Upper lobe of right lung (tissue), 1 donor: Measurements from ENCODE around the gene AIG1. TPM values are rescaled to one million over a fixed set of nuclear protein-coding genes. Genes with fewer than 3 reads are reported as not detected.

Source experiments
- ATAC-seq: fragments of 200-7000 bp; cut with Tn5 transposase; one replicate; pipeline ENCODE4 v1.9.1; 2020; ENCODE audit warnings: mild to moderate bottlenecking, moderate library complexity
- DNase-seq: peaks from one replicate; pipeline ENCODE4 v3.0.0-alpha.2; 2020
- H3K27ac ChIP-seq: fragments of 200-600 bp; one replicate; pipeline ENCODE4 v1.8.0; 2022
- H3K27me3 ChIP-seq: fragments of 200-600 bp; one replicate; pipeline ENCODE4 v1.8.0; 2022; ENCODE audit warnings: mild to moderate bottlenecking
- H3K36me3 ChIP-seq: fragments of 200-600 bp; one replicate; pipeline ENCODE4 v1.8.0; 2022
- H3K4me1 ChIP-seq: fragments of 200-600 bp; one replicate; pipeline ENCODE4 v1.8.0; 2022
- H3K4me3 ChIP-seq: fragments of 200-600 bp; one replicate; pipeline ENCODE4 v1.8.0; 2022; ENCODE audit warnings: mild to moderate bottlenecking
- H3K9me3 ChIP-seq: fragments of 200-600 bp; one replicate; pipeline ENCODE4 v1.8.0; 2022
- intact Hi-C: fragments of 100-400 bp; cut with DNase I; formaldehyde crosslinking; loops from one replicate; pipeline ENCODE4 v1.11.0; 2022
- total RNA-seq: library from RNA; stranded (reverse); fragmentation: NEBNext Ultra II Directional; extraction: Animal tissue kit (Norgen Biotek cat#: 25700); gene quantifications from one replicate; pipeline ENCODE4 v1.2.1, GENCODE V29; 2021
- TF ChIP-seq, protein P1 (sequence below): fragments of 200-600 bp; IDR thresholded peaks from one replicate; pipeline ENCODE4 v1.8.0; 2022; ENCODE audit warnings: antibody characterized with exemption
- donor health status: DM: no; HTN: yes; CAD: no; lungs with severe emphysema.

AIG1 gene
- total RNA-seq, 1 donor from 2014 or later = 26.8 TPM

DNA sequence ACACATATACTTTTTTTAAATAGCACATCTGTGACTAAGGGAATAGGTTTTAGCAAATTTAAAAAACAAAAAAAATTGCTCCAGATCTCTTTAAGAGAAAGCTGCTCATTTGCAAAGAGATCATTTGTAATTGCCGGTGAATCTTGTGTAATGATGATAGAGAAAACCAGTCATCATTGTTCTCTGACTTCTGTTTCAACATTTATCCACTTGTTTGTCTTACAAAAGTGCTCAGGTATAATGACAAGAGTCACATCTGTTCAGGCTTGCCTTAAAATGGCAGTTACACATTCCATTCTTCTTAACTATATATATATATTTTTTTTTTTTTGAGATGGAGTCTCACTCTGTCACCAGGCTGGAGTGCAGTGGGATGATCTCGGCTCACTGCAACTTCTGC, 165.2 kb downstream of the AIG1 start:
- ATAC-seq = no peak
- TF ChIP-seq, protein P1, sequence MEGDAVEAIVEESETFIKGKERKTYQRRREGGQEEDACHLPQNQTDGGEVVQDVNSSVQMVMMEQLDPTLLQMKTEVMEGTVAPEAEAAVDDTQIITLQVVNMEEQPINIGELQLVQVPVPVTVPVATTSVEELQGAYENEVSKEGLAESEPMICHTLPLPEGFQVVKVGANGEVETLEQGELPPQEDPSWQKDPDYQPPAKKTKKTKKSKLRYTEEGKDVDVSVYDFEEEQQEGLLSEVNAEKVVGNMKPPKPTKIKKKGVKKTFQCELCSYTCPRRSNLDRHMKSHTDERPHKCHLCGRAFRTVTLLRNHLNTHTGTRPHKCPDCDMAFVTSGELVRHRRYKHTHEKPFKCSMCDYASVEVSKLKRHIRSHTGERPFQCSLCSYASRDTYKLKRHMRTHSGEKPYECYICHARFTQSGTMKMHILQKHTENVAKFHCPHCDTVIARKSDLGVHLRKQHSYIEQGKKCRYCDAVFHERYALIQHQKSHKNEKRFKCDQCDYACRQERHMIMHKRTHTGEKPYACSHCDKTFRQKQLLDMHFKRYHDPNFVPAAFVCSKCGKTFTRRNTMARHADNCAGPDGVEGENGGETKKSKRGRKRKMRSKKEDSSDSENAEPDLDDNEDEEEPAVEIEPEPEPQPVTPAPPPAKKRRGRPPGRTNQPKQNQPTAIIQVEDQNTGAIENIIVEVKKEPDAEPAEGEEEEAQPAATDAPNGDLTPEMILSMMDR = no peak
- intact Hi-C loops = no loop called here

DNA sequence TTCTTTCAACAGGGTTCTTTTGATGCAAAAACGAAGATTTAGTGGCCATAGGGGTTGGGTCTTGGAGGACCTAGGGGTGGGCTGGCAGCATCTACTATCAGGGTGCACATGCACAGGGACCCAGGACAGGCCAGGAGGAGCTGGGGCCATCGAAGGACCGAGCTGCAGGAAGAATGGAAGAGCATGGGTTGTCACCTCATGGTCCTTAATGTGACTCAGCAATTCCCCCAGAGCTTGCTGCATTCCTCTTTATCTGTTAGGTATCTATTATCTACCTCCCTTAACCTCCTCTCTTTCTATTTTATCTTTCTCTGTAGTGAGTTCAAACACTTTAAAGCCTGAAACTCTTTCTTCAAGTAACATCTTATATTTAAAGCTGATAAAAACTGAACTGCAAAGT, 167.0 kb downstream of the AIG1 start:
- intact Hi-C loops = no loop called here
- TF ChIP-seq, protein P1 = no peak

More for the DNA sequence above, 165.2 kb downstream of the AIG1 start:
- H3K27me3 ChIP-seq = no peaks in the 10 kb centered on the region
- no peak overlapping the region for H3K4me3 ChIP-seq
- H3K27ac ChIP-seq = no peak overlapping the region
- H3K9me3 ChIP-seq = no peaks in the 10 kb centered on the region
- H3K4me1 ChIP-seq = no peaks in the 10 kb centered on the region
- no peaks in the 10 kb centered on the region for H3K36me3 ChIP-seq
- DNase-seq = no peak

DNA sequence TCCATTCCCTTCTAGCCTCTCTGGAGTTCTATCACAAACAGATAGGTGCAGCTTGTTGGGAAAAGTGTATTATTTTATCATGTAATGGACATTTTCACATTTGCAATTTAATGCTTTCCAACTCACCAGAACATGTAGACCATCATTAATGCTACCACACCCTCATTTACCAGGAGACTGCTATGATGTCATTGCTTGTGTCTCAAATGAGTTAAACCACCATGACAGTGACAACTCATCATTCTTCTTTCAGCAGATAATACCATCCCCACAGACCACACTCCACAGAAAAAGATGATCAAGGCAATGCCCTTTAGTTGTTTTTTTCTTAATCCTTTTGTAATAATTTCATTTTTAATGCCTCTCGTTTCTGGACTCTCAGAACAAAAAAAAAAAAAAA, 168.7 kb downstream of the AIG1 start:
- no peak for ATAC-seq
- TF ChIP-seq, protein P1 = no peak
- H3K36me3 ChIP-seq = no peaks in the 10 kb centered on the region
- no peak overlapping the region for H3K27ac ChIP-seq
- no peaks in the 10 kb centered on the region for H3K9me3 ChIP-seq
- H3K4me1 ChIP-seq = no peaks in the 10 kb centered on the region
- DNase-seq = no peak
- no peak overlapping the region for H3K4me3 ChIP-seq
- no peaks in the 10 kb centered on the region for H3K27me3 ChIP-seq
- intact Hi-C loops = no loop called here

More for the DNA sequence above, 167.0 kb downstream of the AIG1 start:
- no peak for DNase-seq
- Histone ChIP-seq H3K4me3 (no peak overlapping the region), H3K9me3 (no peaks in the 10 kb centered on the region), H3K27ac (no peak overlapping the region), H3K4me1 (no peaks in the 10 kb centered on the region), H3K27me3 (no peaks in the 10 kb centered on the region), H3K36me3 (no peaks in the 10 kb centered on the region)
- ATAC-seq = no peak

DNA sequence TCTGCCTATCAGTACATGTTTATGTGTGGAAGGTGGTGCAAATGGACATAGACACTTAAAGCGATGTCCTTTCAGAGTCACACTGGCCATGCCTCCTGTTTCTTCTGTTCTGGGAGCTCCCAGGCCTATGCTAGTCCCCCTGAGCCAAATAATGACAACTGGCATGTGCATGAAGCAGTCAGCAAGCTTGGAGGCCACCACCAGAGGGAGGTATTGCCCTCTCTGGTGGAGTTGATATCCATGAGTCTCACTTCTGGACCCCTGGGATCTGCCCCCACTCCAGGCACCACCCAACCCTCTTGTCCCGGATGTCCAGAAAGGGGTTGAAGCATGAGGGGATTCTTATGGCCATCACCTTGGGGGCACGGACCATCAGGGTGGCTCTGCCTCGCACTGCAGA, 172.2 kb downstream of the AIG1 start:
- TF ChIP-seq, protein P1 = peak; percentile 52
- Histone ChIP-seq H3K27ac (no peak overlapping the region), H3K4me3 (no peak overlapping the region), H3K27me3 (no peaks in the 10 kb centered on the region), H3K9me3 (no peaks in the 10 kb centered on the region), H3K4me1 (no peaks in the 10 kb centered on the region), H3K36me3 (no peaks in the 10 kb centered on the region)
- DNase-seq (no peak), ATAC-seq (peak; percentile 75)
- intact Hi-C loops = no loop called here

DNA sequence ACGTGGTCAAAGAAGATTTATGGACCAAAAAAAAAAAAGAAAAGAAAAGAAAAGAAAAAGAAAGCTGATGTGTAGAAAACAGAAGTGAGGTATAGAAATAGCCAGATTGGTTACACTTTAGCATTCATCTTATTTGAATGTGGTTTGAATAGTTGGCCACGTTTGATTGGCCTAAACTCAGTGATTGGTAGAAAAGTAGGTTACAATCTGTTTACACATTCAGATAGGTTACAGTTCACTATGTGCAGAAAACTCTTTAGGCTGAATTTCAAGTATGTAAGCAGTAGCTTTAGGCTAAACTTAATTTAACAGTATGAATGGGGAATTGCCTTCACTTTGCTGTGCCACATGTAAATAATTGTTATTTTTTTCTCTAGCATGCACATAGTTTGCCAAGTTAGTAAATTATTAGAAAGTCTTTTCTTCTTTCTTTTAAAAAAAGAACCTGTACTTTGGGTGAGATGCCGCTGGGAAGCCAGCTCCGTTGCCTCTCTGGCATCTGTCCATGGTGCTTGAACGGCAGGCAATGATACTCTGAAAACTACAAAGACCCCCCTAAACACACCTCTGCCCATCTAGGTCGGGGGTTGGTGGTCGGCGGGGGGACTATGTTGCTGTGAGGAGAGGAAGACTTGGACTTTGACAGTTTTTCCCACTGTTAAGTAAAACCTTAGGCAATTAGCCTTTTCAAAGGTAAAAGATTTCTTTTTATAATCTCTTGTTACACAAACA, 173.0 kb downstream of the AIG1 start:
- intact Hi-C loops = no loop called here
- TF ChIP-seq, protein P1 = no peak
- no peak for ATAC-seq
- H3K27me3 ChIP-seq = no peaks in the 10 kb centered on the region
- H3K36me3 ChIP-seq = no peaks in the 10 kb centered on the region
- no peak overlapping the region for H3K4me3 ChIP-seq
- H3K27ac ChIP-seq = no peak overlapping the region
- no peaks in the 10 kb centered on the region for H3K4me1 ChIP-seq
- no peaks in the 10 kb centered on the region for H3K9me3 ChIP-seq
- DNase-seq = no peak
